NCI-H2081 treated with DMSO at 0.1 percent for 48 hours (cell line): Measurements from ENCODE around the gene SDR39U1.
"Not testable (repeated sequence)": the region's sequence is repeated elsewhere in the genome, so short reads cannot be mapped to it uniquely, and the experiment has no call there.

Experiments used
- DNase-seq: peaks from one replicate; lab custom pipeline; 2025; lab: John Stamatoyannopoulos, UW

Gene SDR39U1

GRCh38 chr14:24442240-24443052 lies at the start of gene SDR39U1:
SDR39U1 (minus strand) TSS chr14:24442776; CDS start chr14:24442769, 7 bp downstream.
- peak; percentile 97 for DNase-seq

GRCh38 chr14:24491586-24492408 lies 49.2 kb upstream of the SDR39U1 start:
- DNase-seq: not testable (repeated sequence)

- DNase-seq: no peak
These were observed 41.2 kb upstream of the SDR39U1 start for GRCh38 chr14:24483604-24484252.

GRCh38 chr14:24482699-24483303 lies 40.2 kb upstream of the SDR39U1 start:
- not testable (repeated sequence) for DNase-seq

GRCh38 chr14:24481622-24482324 lies 39.2 kb upstream of the SDR39U1 start:
- DNase-seq: no peak

- DNase-seq: not testable (repeated sequence)
These were observed 37.4 kb upstream of the SDR39U1 start for GRCh38 chr14:24479999-24480398.

GRCh38 chr14:24475261-24475660 lies 32.7 kb upstream of the SDR39U1 start:
- DNase-seq: no peak

- DNase-seq: no peak
These were observed 30.6 kb upstream of the SDR39U1 start for GRCh38 chr14:24473211-24473610.

- DNase-seq: not testable (repeated sequence)
These were observed 27.9 kb upstream of the SDR39U1 start for GRCh38 chr14:24470450-24470849.

- DNase-seq: no peak
These were observed 23.2 kb upstream of the SDR39U1 start for GRCh38 chr14:24465805-24466204.

- DNase-seq: no peak
These were observed 22.8 kb upstream of the SDR39U1 start for GRCh38 chr14:24465368-24465767.

- DNase-seq: no peak
These were observed 21.6 kb upstream of the SDR39U1 start for GRCh38 chr14:24463884-24464785.

- DNase-seq: no peak
These were observed 20.7 kb upstream of the SDR39U1 start for GRCh38 chr14:24463017-24463883.

GRCh38 chr14:24461336-24461735 lies 18.8 kb upstream of the SDR39U1 start:
- no peak for DNase-seq

- no peak for DNase-seq
These were observed 16.8 kb upstream of the SDR39U1 start for GRCh38 chr14:24459331-24459730.

- no peak for DNase-seq
These were observed 16.2 kb upstream of the SDR39U1 start for GRCh38 chr14:24458736-24459135.

GRCh38 chr14:24456980-24457379 lies 14.4 kb upstream of the SDR39U1 start:
- DNase-seq: no peak

GRCh38 chr14:24450828-24451227 lies 8.3 kb upstream of the SDR39U1 start:
- not testable (repeated sequence) for DNase-seq

GRCh38 chr14:24443053-24443665 lies 583 bp upstream of the SDR39U1 start:
- DNase-seq: no peak
